Endothelial cell of coronary artery (primary cell): Measurements from ENCODE around the gene SMURF1. TPM values are rescaled to one million over a fixed set of nuclear protein-coding genes. Genes with fewer than 3 reads are reported as not detected.

Experiments used
- total RNA-seq: library from RNA; depleted of rRNA; stranded (reverse); fragments of >200 nt; gene quantifications from 2 replicates; pipeline ENCODE4 v1.2.3, GENCODE V29; 2014

SMURF1 gene
- total RNA-seq: 17.4 and 20.2 TPM in 2 replicates

GRCh38 chr7:99143853-99144672 is at the start of gene SMURF1:
SMURF1 (minus strand) TSS chr7:99144108; CDS start chr7:99143780, 328 bp downstream.

Other genes with a start within 250 kb of the SMURF1 start
- gene KPNA7, start 64.0 kb upstream of the SMURF1 start, total RNA-seq: under 0.01 TPM in 1 of 2 replicates, not detected in the other
- 0.38 and 0.72 TPM in 2 replicates for gene MYH16, start 128.7 kb upstream of the SMURF1 start, total RNA-seq
- gene ARPC1A, start 181.8 kb upstream of the SMURF1 start, total RNA-seq: 224 and 226 TPM in 2 replicates
- 600 and 643 TPM in 2 replicates for gene ARPC1B, start 230.6 kb upstream of the SMURF1 start, total RNA-seq